Sigmoid colon (tissue), 4 donors: ENCODE measurements around the gene RHOA.

Experiments used
- EP300 ChIP-seq, 4 donors: sonication (generic); formaldehyde crosslinking; IDR thresholded peaks; one replicate each; pipeline ENCODE4 v1.6.1; 2017; ENCODE audit warnings: antibody characterized with exemption in 4 of 4
- TF ChIP-seq, protein P1 (sequence below), 4 experiments: fragments of 450-650 bp in 3 of 4; fragments of 200-600 bp in 1 of 4; IDR thresholded peaks; one replicate each; pipeline ENCODE4 v1.5.1; 2016 to 2019; ENCODE audit warnings: antibody characterized with exemption in 4 of 4, mild to moderate bottlenecking in 3 of 4, moderate library complexity in 2 of 4

DNA sequence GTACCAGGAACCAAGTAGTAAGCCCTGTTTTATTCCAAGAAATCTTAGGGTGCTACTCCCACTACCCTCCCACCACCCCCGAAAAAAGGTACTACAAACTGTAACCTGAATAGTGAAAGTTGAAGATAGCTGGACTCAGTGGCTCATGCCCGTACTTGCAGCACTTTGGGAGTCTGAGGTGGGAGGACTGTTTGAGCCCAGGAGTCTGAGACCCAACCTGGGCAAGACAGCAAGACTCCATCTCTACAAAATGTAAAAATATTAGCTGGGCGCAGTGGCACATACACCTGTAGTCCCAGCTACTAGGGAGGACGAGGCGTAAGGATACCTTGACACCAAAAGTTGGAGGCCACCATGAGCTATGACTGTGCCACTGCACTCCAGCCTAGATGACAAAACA is 7.9 kb downstream of the RHOA start:
- TF ChIP-seq, protein P1, sequence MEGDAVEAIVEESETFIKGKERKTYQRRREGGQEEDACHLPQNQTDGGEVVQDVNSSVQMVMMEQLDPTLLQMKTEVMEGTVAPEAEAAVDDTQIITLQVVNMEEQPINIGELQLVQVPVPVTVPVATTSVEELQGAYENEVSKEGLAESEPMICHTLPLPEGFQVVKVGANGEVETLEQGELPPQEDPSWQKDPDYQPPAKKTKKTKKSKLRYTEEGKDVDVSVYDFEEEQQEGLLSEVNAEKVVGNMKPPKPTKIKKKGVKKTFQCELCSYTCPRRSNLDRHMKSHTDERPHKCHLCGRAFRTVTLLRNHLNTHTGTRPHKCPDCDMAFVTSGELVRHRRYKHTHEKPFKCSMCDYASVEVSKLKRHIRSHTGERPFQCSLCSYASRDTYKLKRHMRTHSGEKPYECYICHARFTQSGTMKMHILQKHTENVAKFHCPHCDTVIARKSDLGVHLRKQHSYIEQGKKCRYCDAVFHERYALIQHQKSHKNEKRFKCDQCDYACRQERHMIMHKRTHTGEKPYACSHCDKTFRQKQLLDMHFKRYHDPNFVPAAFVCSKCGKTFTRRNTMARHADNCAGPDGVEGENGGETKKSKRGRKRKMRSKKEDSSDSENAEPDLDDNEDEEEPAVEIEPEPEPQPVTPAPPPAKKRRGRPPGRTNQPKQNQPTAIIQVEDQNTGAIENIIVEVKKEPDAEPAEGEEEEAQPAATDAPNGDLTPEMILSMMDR (IDR thresholded peaks at IDR 0.05), result no peak
- no peak for TF ChIP-seq EP300 (IDR thresholded peaks at IDR 0.05)
